NCI-H2196 treated with DMSO at 0.1 percent for 48 hours (cell line): ENCODE data around the gene SCYGR5.
"Not testable (repeated sequence)": the region's sequence is repeated elsewhere in the genome, so short reads cannot be mapped to it uniquely, and the experiment has no call there.

Experiments
- DNase-seq: peaks from one replicate; lab custom pipeline; 2025; ENCODE audit not compliant: unreplicated experiment; lab: John Stamatoyannopoulos, UW

The SCYGR5 gene

GRCh38 chr2:227671170-227671905 is 4.7 kb downstream of the SCYGR5 start:
- no peak for DNase-seq

- not testable (repeated sequence) for DNase-seq
Measured at GRCh38 chr2:227673620-227674019, 7.0 kb downstream of the SCYGR5 start.

- DNase-seq = no peak
Measured at GRCh38 chr2:227674485-227674884, 7.9 kb downstream of the SCYGR5 start.

- DNase-seq = no peak
Measured at GRCh38 chr2:227677928-227678327, 11.3 kb downstream of the SCYGR5 start.

GRCh38 chr2:227684258-227684657 is 17.7 kb downstream of the SCYGR5 start:
- no peak for DNase-seq

GRCh38 chr2:227687189-227687588 is 20.6 kb downstream of the SCYGR5 start:
- DNase-seq = no peak

- no peak for DNase-seq
Measured at GRCh38 chr2:227696990-227697679, 30.5 kb downstream of the SCYGR5 start.

- no peak for DNase-seq
Measured at GRCh38 chr2:227701556-227701955, 35.0 kb downstream of the SCYGR5 start.

- DNase-seq = no peak
Measured at GRCh38 chr2:227703280-227703732, 36.7 kb downstream of the SCYGR5 start.

- DNase-seq = no peak
Measured at GRCh38 chr2:227703961-227704360, 37.4 kb downstream of the SCYGR5 start.

GRCh38 chr2:227706859-227707258 is 40.3 kb downstream of the SCYGR5 start:
- DNase-seq = no peak

- DNase-seq = no peak
Measured at GRCh38 chr2:227707390-227707789, 40.8 kb downstream of the SCYGR5 start.

GRCh38 chr2:227710986-227711385 is 44.4 kb downstream of the SCYGR5 start:
- no peak for DNase-seq

GRCh38 chr2:227713291-227713690 is 46.7 kb downstream of the SCYGR5 start:
- no peak for DNase-seq

GRCh38 chr2:227716501-227716900 is 49.9 kb downstream of the SCYGR5 start:
- DNase-seq = no peak
